GM23248 (cell line): ENCODE measurements around the gene PFDN1. TPM values are rescaled to one million over a fixed set of nuclear protein-coding genes. Genes with fewer than 3 reads are reported as not detected.
"Not testable (repeated sequence)": the region's sequence is repeated elsewhere in the genome, so short reads cannot be mapped to it uniquely, and the experiment has no call there.

Experiments used
- DNase-seq: peaks from one replicate; pipeline ENCODE4 v3.0.0-alpha.2; 2015
- H2AFZ ChIP-seq: fragments of 200-600 bp; sonication (generic); 2 replicates; pipeline ENCODE4 v1.6.1; 2016; ENCODE audit warnings: antibody characterized with exemption
- H3F3A ChIP-seq: fragments of 200-600 bp; sonication (generic); 2 replicates; pipeline ENCODE4 v1.6.1; 2016; ENCODE audit warnings: mild to moderate bottlenecking, antibody characterized with exemption, mixed run types; ENCODE audit not compliant: insufficient read depth
- H3K27ac ChIP-seq: fragments of 200-600 bp; sonication (generic); 2 replicates; pipeline ENCODE4 v1.5.1; 2016; ENCODE audit warnings: mild to moderate bottlenecking
- H3K27me3 ChIP-seq: fragments of 200-600 bp; sonication (generic); replicated peaks from 2 replicates; pipeline ENCODE4 v1.6.1; 2016; ENCODE audit warnings: mild to moderate bottlenecking; ENCODE audit not compliant: insufficient read depth
- H3K36me3 ChIP-seq: fragments of 200-600 bp; sonication (generic); 2 replicates; pipeline ENCODE4 v1.6.1; 2016; ENCODE audit warnings: low read depth, mild to moderate bottlenecking
- H3K4me1 ChIP-seq: fragments of 200-600 bp; sonication (generic); 2 replicates; pipeline ENCODE4 v1.6.1; 2016; ENCODE audit warnings: mild to moderate bottlenecking; ENCODE audit not compliant: insufficient read depth
- H3K4me2 ChIP-seq: fragments of 200-600 bp; sonication (generic); one replicate; pipeline ENCODE4 v1.6.1; 2016; ENCODE audit warnings: mild to moderate bottlenecking; ENCODE audit not compliant: unreplicated experiment
- H3K4me3 ChIP-seq: fragments of 200-600 bp; sonication (generic); 2 replicates; pipeline ENCODE4 v1.5.1; 2016; ENCODE audit warnings: mild to moderate bottlenecking
- H3K79me2 ChIP-seq: fragments of 200-600 bp; sonication (generic); 2 replicates; pipeline ENCODE4 v1.6.1; 2016; ENCODE audit warnings: mild to moderate bottlenecking; ENCODE audit not compliant: insufficient read depth
- H3K9ac ChIP-seq: fragments of 200-600 bp; sonication (generic); 2 replicates; pipeline ENCODE4 v1.6.1; 2016; ENCODE audit warnings: mild to moderate bottlenecking
- H3K9me2 ChIP-seq: fragments of 200-600 bp; sonication (generic); 2 replicates; pipeline ENCODE4 v1.6.1; 2016; ENCODE audit warnings: mixed run types, mild to moderate bottlenecking, moderate library complexity; ENCODE audit not compliant: insufficient read depth
- H3K9me3 ChIP-seq: fragments of 200-600 bp; sonication (generic); one replicate; pipeline ENCODE4 v1.6.1; 2017; ENCODE audit warnings: low read depth
- H4K20me1 ChIP-seq: fragments of 200-600 bp; sonication (generic); 2 replicates; pipeline ENCODE4 v1.6.0; 2016; ENCODE audit not compliant: insufficient read depth
- EZH2 ChIP-seq: fragments of 200-600 bp; sonication (generic); IDR thresholded peaks from 2 replicates; pipeline ENCODE4 v1.6.1; 2018; ENCODE audit warnings: antibody characterized with exemption, mild to moderate bottlenecking; ENCODE audit not compliant: insufficient read depth, poor library complexity, severe bottlenecking
- EZH2phosphoT487 ChIP-seq: fragments of 200-600 bp; sonication (generic); IDR thresholded peaks from 2 replicates; pipeline ENCODE4 v1.6.1; 2018; ENCODE audit warnings: antibody characterized with exemption, moderate library complexity, mild to moderate bottlenecking, low read depth; ENCODE audit not compliant: insufficient read depth
- WGBS, 2 experiments: methylation state at CpG; one replicate each; pipeline ENCODE4 v1.1.6; 2015 to 2017; ENCODE audit warnings: low lambda C conversion rate in 2 of 2, low coverage in 1 of 2; ENCODE audit errors: missing lambda C conversion rate in 2 of 2; 5-methylcytosine and 5-hydroxymethylcytosine counted together
- in situ Hi-C: fragments of 300-500 bp; cut with MboI; formaldehyde crosslinking; loops from 2 replicates; pipeline ENCODE4 v1.15.0; 2020
- polyA plus RNA-seq: library from polyadenylated mRNA; unstranded; fragments of >200 nt; fragmentation: Nextera tagmentation; extraction: Ambion mirVana; gene quantifications from 2 replicates; pipeline ENCODE4 v1.2.1, GENCODE V29; 2016
- total RNA-seq: library from RNA; depleted of rRNA; stranded (reverse); fragments of >200 nt; shearing (Covaris generic); gene quantifications from 2 replicates; pipeline ENCODE4 v1.2.3, GENCODE V29; 2014

PFDN1 gene
- total and polyA plus RNA-seq, 2 experiments from 2014 or later, result 95.8 to 99.9 TPM

GRCh38 chr5:140347360-140347759 lies 44.5 kb upstream of the PFDN1 start:
- H3K36me3 ChIP-seq, result no peaks in the 10 kb centered on the region

GRCh38 chr5:140346348-140347221 lies 43.7 kb upstream of the PFDN1 start, which contains the start of gene HBEGF:
Gene HBEGF (minus strand): TSS chr5:140346603. CDS start chr5:140346328, 275 bp downstream.
- Histone ChIP-seq H4K20me1 (no peaks in the 10 kb centered on the region), H3K4me3 (peak within 1 kb of the TSS; percentile 78), H3K4me2 (peak within 1 kb of the TSS; percentile 85), H3K27ac (no peak within 1 kb of the TSS), H3K4me1 (peaks cover 17% of the 10 kb centered on the region), H3K27me3 (no peaks in the 10 kb centered on the region), H2AFZ (peak within 1 kb of the TSS; percentile 77), H3K9me3 (no peaks in the 10 kb centered on the region), H3K36me3 (no peaks in the 10 kb centered on the region), H3K9me2 (no peaks in the 10 kb centered on the region), H3F3A (no peaks in the 10 kb centered on the region; the same call in 1 of the 2 replicates), H3K79me2 (peaks cover 14% of the 10 kb centered on the region), H3K9ac (peak within 1 kb of the TSS; percentile 73)
- TF ChIP-seq EZH2 (no peak), EZH2phosphoT487 (no peak)
- in situ Hi-C loops, result no loop called here
- peak; percentile 85 for DNase-seq
- WGBS, 2 experiments, result 1% methylated on average over 30 to 56 of the region's 72 CpGs

More at GRCh38 chr5:140347360-140347759, 44.5 kb upstream of the PFDN1 start:
- no peaks in the 10 kb centered on the region for H3K9me2 ChIP-seq
- peaks cover 14% of the 10 kb centered on the region for H3K79me2 ChIP-seq
- H2AFZ ChIP-seq, result no peak overlapping the region
- TF ChIP-seq EZH2phosphoT487 (no peak), EZH2 (no peak)
- no peaks in the 10 kb centered on the region for H3F3A ChIP-seq
- in situ Hi-C loops, result no loop called here
- 76 to 83% methylated on average over 2 of the region's 2 CpGs for WGBS, 2 experiments
- H3K4me3 ChIP-seq, result no peak overlapping the region
- DNase-seq, result no peak
- H3K27me3 ChIP-seq, result no peaks in the 10 kb centered on the region
- no peaks in the 10 kb centered on the region for H3K9me3 ChIP-seq
- H4K20me1 ChIP-seq, result no peaks in the 10 kb centered on the region
- H3K4me2 ChIP-seq, result no peak overlapping the region
- H3K27ac ChIP-seq, result no peak overlapping the region
- peaks cover 17% of the 10 kb centered on the region for H3K4me1 ChIP-seq
- no peak overlapping the region for H3K9ac ChIP-seq

GRCh38 chr5:140345919-140346347 lies 43.0 kb upstream of the PFDN1 start:
- no peaks in the 10 kb centered on the region for H3K9me3 ChIP-seq
- DNase-seq, result peak; percentile 83
- peak overlapping the region; percentile 77 for H2AFZ ChIP-seq
- in situ Hi-C loops, result no loop called here
- no peaks in the 10 kb centered on the region for H3K27me3 ChIP-seq
- no peak for TF ChIP-seq EZH2
- TF ChIP-seq EZH2phosphoT487, result no peak
- no peaks in the 10 kb centered on the region for H3K36me3 ChIP-seq
- peaks cover 4% of the 10 kb centered on the region; the same call in 1 of the 2 replicates for H3F3A ChIP-seq
- H4K20me1 ChIP-seq, result no peaks in the 10 kb centered on the region
- peaks cover 17% of the 10 kb centered on the region for H3K4me1 ChIP-seq
- H3K9me2 ChIP-seq, result no peaks in the 10 kb centered on the region
- H3K4me2 ChIP-seq, result peak overlapping the region; percentile 85
- WGBS, 2 experiments, result 0 to 1% methylated on average over 34 to 35 of the region's 35 CpGs
- H3K9ac ChIP-seq, result peak overlapping the region; percentile 73
- H3K27ac ChIP-seq, result no peak overlapping the region
- H3K79me2 ChIP-seq, result peaks cover 14% of the 10 kb centered on the region
- H3K4me3 ChIP-seq, result peak overlapping the region; percentile 78

GRCh38 chr5:140344683-140345423 lies 42.0 kb upstream of the PFDN1 start:
- H3K9me3 ChIP-seq, result no peaks in the 10 kb centered on the region
- H3K27ac ChIP-seq, result no peak overlapping the region
- H3F3A ChIP-seq, result peaks cover 14% of the 10 kb centered on the region; the same call in 1 of the 2 replicates
- H3K9ac ChIP-seq, result peak overlapping the region; percentile 73; the same call in 1 of the 2 replicates
- peak overlapping the region; percentile 78 for H3K4me3 ChIP-seq
- no peaks in the 10 kb centered on the region for H3K27me3 ChIP-seq
- no peak overlapping the region for H2AFZ ChIP-seq
- in situ Hi-C loops, result no loop called here
- TF ChIP-seq EZH2phosphoT487 (no peak), EZH2 (no peak)
- H4K20me1 ChIP-seq, result no peaks in the 10 kb centered on the region
- DNase-seq, result peak; percentile 60
- H3K79me2 ChIP-seq, result peaks cover 14% of the 10 kb centered on the region
- 69 to 98% methylated on average over 3 to 4 of the region's 4 CpGs for WGBS, 2 experiments
- peak overlapping the region; percentile 85 for H3K4me2 ChIP-seq
- no peaks in the 10 kb centered on the region for H3K9me2 ChIP-seq
- peaks cover 17% of the 10 kb centered on the region for H3K4me1 ChIP-seq
- H3K36me3 ChIP-seq, result no peaks in the 10 kb centered on the region

GRCh38 chr5:140343849-140344248 lies 40.9 kb upstream of the PFDN1 start:
- H3K4me1 ChIP-seq, result peaks cover 18% of the 10 kb centered on the region
- H3K36me3 ChIP-seq, H3K9ac ChIP-seq: not testable (repeated sequence)

More at GRCh38 chr5:140343849-140344248, 40.9 kb upstream of the PFDN1 start:
- H3F3A ChIP-seq, result peaks cover 22% of the 10 kb centered on the region
- H3K27ac ChIP-seq, H3K9me3 ChIP-seq, H3K4me2 ChIP-seq, DNase-seq, in situ Hi-C loops, H2AFZ ChIP-seq, H4K20me1 ChIP-seq, H3K9me2 ChIP-seq, H3K4me3 ChIP-seq, H3K27me3 ChIP-seq: not testable (repeated sequence)
- 96 to 99% methylated on average over 8 of the region's 8 CpGs for WGBS, 2 experiments
- peaks cover 14% of the 10 kb centered on the region for H3K79me2 ChIP-seq
